ENCODE data around the gene CCDC57.
A peak's percentile ranks its signal among the peaks of the same experiment; 100 is the strongest.

CCDC57 gene

GRCh38 chr17:82253179-82253544 is 40.5 kb upstream of the CCDC57 start:
- Histone ChIP-seq H3K27ac (ENCODE audit: low read depth, low read length, severe bottlenecking) (no peak overlapping the region), H3K36me3 (ENCODE audit: control insufficient read depth, insufficient read depth, low read length) (peaks cover 90% of the 10 kb centered on the region), H3K4me3 (ENCODE audit: extremely low read depth, insufficient read depth, low read length, poor library complexity, severe bottlenecking) (no peak overlapping the region), H3K9me3 (ENCODE audit: control insufficient read depth, low read length) (no peaks in the 10 kb centered on the region), H3K4me1 (ENCODE audit: control insufficient read depth, insufficient read depth, low read length, poor library complexity, severe bottlenecking) (peaks cover under 1% of the 10 kb centered on the region)
- WGBS, 2 experiments (ENCODE audit: insufficient coverage in 2 of 2) = 96 to 98% methylated on average over 7 to 11 of the region's 12 CpGs

GRCh38 chr17:82252511-82253178 is 40.0 kb upstream of the CCDC57 start:
- Histone ChIP-seq H3K9me3 (ENCODE audit: control insufficient read depth, low read length) (no peaks in the 10 kb centered on the region), H3K4me3 (ENCODE audit: extremely low read depth, insufficient read depth, low read length, poor library complexity, severe bottlenecking) (no peak overlapping the region), H3K27ac (ENCODE audit: low read depth, low read length, severe bottlenecking) (no peak overlapping the region), H3K36me3 (ENCODE audit: control insufficient read depth, insufficient read depth, low read length) (peaks cover 90% of the 10 kb centered on the region), H3K4me1 (ENCODE audit: control insufficient read depth, insufficient read depth, low read length, poor library complexity, severe bottlenecking) (peaks cover 5% of the 10 kb centered on the region)
- WGBS, 2 experiments (ENCODE audit: insufficient coverage in 2 of 2) = 96 to 99% methylated on average over 22 to 28 of the region's 28 CpGs

- H3K4me1 ChIP-seq (ENCODE audit: control insufficient read depth, insufficient read depth, low read length, poor library complexity, severe bottlenecking) = peaks cover 16% of the 10 kb centered on the region
- H3K36me3 ChIP-seq (ENCODE audit: control insufficient read depth, insufficient read depth, low read length) = peaks cover 90% of the 10 kb centered on the region
- H3K27ac ChIP-seq (ENCODE audit: low read depth, low read length, severe bottlenecking) = no peak overlapping the region
- no peak overlapping the region for H3K4me3 ChIP-seq (ENCODE audit: extremely low read depth, insufficient read depth, low read length, poor library complexity, severe bottlenecking)
- 96% methylated on average over 23 to 24 of the region's 25 CpGs for WGBS, 2 experiments (ENCODE audit: insufficient coverage in 2 of 2)
- no peaks in the 10 kb centered on the region for H3K9me3 ChIP-seq (ENCODE audit: control insufficient read depth, low read length)
Measured at GRCh38 chr17:82250868-82251500, 38.3 kb upstream of the CCDC57 start.

GRCh38 chr17:82249896-82250581 is 37.4 kb upstream of the CCDC57 start:
- peaks cover 90% of the 10 kb centered on the region for H3K36me3 ChIP-seq (ENCODE audit: control insufficient read depth, insufficient read depth, low read length)
- peaks cover 16% of the 10 kb centered on the region for H3K4me1 ChIP-seq (ENCODE audit: control insufficient read depth, insufficient read depth, low read length, poor library complexity, severe bottlenecking)
- 95 to 97% methylated on average over 33 of the region's 33 CpGs for WGBS, 2 experiments (ENCODE audit: insufficient coverage in 2 of 2)
- no peak overlapping the region for H3K27ac ChIP-seq (ENCODE audit: low read depth, low read length, severe bottlenecking)
- H3K9me3 ChIP-seq (ENCODE audit: control insufficient read depth, low read length) = no peaks in the 10 kb centered on the region
- H3K4me3 ChIP-seq (ENCODE audit: extremely low read depth, insufficient read depth, low read length, poor library complexity, severe bottlenecking) = no peak overlapping the region

GRCh38 chr17:82248815-82249674 is 36.4 kb upstream of the CCDC57 start:
- Histone ChIP-seq H3K4me3 (ENCODE audit: extremely low read depth, insufficient read depth, low read length, poor library complexity, severe bottlenecking) (no peak overlapping the region), H3K4me1 (ENCODE audit: control insufficient read depth, insufficient read depth, low read length, poor library complexity, severe bottlenecking) (peaks cover 16% of the 10 kb centered on the region), H3K27ac (ENCODE audit: low read depth, low read length, severe bottlenecking) (no peak overlapping the region), H3K9me3 (ENCODE audit: control insufficient read depth, low read length) (no peaks in the 10 kb centered on the region), H3K36me3 (ENCODE audit: control insufficient read depth, insufficient read depth, low read length) (peaks cover 96% of the 10 kb centered on the region)
- WGBS, 2 experiments (ENCODE audit: insufficient coverage in 2 of 2) = 95 to 98% methylated on average over 44 to 52 of the region's 54 CpGs

GRCh38 chr17:82247856-82248671 is 35.4 kb upstream of the CCDC57 start:
- 95 to 96% methylated on average over 24 to 25 of the region's 28 CpGs for WGBS, 2 experiments (ENCODE audit: insufficient coverage in 2 of 2)
- Histone ChIP-seq H3K27ac (ENCODE audit: low read depth, low read length, severe bottlenecking) (no peak overlapping the region), H3K9me3 (ENCODE audit: control insufficient read depth, low read length) (no peaks in the 10 kb centered on the region), H3K4me1 (ENCODE audit: control insufficient read depth, insufficient read depth, low read length, poor library complexity, severe bottlenecking) (peaks cover 19% of the 10 kb centered on the region), H3K36me3 (ENCODE audit: control insufficient read depth, insufficient read depth, low read length) (peaks cover 99% of the 10 kb centered on the region), H3K4me3 (ENCODE audit: extremely low read depth, insufficient read depth, low read length, poor library complexity, severe bottlenecking) (no peak overlapping the region)

GRCh38 chr17:82247182-82247823 is 34.7 kb upstream of the CCDC57 start:
- H3K4me1 ChIP-seq (ENCODE audit: control insufficient read depth, insufficient read depth, low read length, poor library complexity, severe bottlenecking) = peaks cover 21% of the 10 kb centered on the region
- H3K36me3 ChIP-seq (ENCODE audit: control insufficient read depth, insufficient read depth, low read length) = peaks cover 99% of the 10 kb centered on the region
- H3K27ac ChIP-seq (ENCODE audit: low read depth, low read length, severe bottlenecking) = peak overlapping the region; percentile 29
- H3K9me3 ChIP-seq (ENCODE audit: control insufficient read depth, low read length) = no peaks in the 10 kb centered on the region
- WGBS, 2 experiments (ENCODE audit: insufficient coverage in 2 of 2) = 94 to 96% methylated on average over 17 to 21 of the region's 22 CpGs
- H3K4me3 ChIP-seq (ENCODE audit: extremely low read depth, insufficient read depth, low read length, poor library complexity, severe bottlenecking) = no peak overlapping the region

- Histone ChIP-seq H3K4me1 (ENCODE audit: control insufficient read depth, insufficient read depth, low read length, poor library complexity, severe bottlenecking) (peaks cover 28% of the 10 kb centered on the region), H3K4me3 (ENCODE audit: extremely low read depth, insufficient read depth, low read length, poor library complexity, severe bottlenecking) (no peak overlapping the region), H3K9me3 (ENCODE audit: control insufficient read depth, low read length) (no peaks in the 10 kb centered on the region), H3K36me3 (ENCODE audit: control insufficient read depth, insufficient read depth, low read length) (peaks cover 93% of the 10 kb centered on the region), H3K27ac (ENCODE audit: low read depth, low read length, severe bottlenecking) (peak overlapping the region; percentile 36)
- WGBS, 2 experiments (ENCODE audit: insufficient coverage in 2 of 2) = 97% methylated on average over 24 to 27 of the region's 27 CpGs
Measured at GRCh38 chr17:82246365-82247181, 33.9 kb upstream of the CCDC57 start.

- Histone ChIP-seq H3K36me3 (ENCODE audit: control insufficient read depth, insufficient read depth, low read length) (peaks cover 87% of the 10 kb centered on the region), H3K4me1 (ENCODE audit: control insufficient read depth, insufficient read depth, low read length, poor library complexity, severe bottlenecking) (peaks cover 32% of the 10 kb centered on the region), H3K27ac (ENCODE audit: low read depth, low read length, severe bottlenecking) (no peak overlapping the region), H3K9me3 (ENCODE audit: control insufficient read depth, low read length) (no peaks in the 10 kb centered on the region), H3K4me3 (ENCODE audit: extremely low read depth, insufficient read depth, low read length, poor library complexity, severe bottlenecking) (no peak overlapping the region)
- 93 to 97% methylated on average over 5 of the region's 5 CpGs for WGBS, 2 experiments (ENCODE audit: insufficient coverage in 2 of 2)
Measured at GRCh38 chr17:82246040-82246364, 33.4 kb upstream of the CCDC57 start.
